GM21723 (cell line): ENCODE data around the gene BMPR1A.
"Not testable (repeated sequence)": the region's sequence is repeated elsewhere in the genome, so short reads cannot be mapped to it uniquely, and the experiment has no call there.

Experiments used
- ATAC-seq: cut with Tn5 transposase; IDR thresholded peaks from one replicate; pipeline ENCODE4 v1.9.1; 2021; ENCODE audit warnings: mild to moderate bottlenecking, moderate library complexity; ENCODE audit not compliant: unreplicated experiment

Gene BMPR1A

DNA sequence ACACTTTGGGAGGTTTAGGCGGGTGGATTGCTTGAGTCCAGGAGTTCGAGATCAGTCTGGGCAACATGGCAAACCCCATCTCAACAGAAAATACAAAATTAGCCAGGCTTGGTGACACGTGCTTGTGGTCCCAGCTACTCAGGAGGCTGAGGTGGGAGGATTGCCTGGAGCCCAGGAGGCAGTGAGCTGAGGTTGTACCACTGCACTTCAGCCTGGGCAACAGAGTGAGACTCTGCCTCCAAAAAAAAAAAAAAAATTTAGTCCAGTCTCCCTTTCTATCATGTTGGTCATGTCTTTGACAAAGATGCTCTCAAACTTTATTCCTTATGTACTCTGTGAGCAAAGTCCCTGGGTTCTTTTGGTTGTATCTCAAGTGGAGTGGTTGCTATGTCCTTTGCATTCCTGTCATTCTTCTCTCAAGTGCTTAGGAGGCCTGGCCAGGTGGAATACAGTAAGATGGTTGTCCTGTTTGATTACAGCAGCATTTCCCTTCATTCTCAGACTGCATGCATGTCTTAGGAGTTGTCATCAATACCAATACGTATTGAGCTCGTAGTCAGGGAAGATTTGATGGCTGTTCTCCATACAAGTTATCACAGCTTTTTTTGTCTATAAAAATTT is 115.3 kb downstream of the BMPR1A start:
- ATAC-seq: no peak

GRCh38 chr10:86872757-86873156 is 116.3 kb downstream of the BMPR1A start:
- ATAC-seq: no peak

DNA sequence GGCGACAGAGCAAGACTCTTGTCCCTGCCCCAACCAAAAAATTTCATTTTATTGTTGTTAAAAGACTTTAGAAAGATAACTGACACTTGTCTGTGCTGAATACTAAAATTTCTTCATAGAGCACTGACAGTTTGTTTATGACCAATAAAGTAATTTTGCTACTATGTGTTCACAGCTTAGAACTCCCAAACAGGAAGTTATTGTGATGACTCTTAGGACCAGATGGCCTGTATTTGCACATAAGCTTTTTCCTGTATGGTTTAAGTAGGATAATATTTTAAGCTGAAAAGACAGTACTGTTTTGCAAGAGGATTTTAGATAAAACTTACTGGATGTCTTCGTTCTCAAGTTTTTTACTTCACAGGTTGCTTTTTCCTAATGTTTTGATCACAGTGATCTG is 120.3 kb downstream of the BMPR1A start:
- no peak for ATAC-seq

- peak; percentile 61 for ATAC-seq
Observed at GRCh38 chr10:86878983-86879713, 122.7 kb downstream of the BMPR1A start.

- no peak for ATAC-seq
Observed at GRCh38 chr10:86880971-86881370, 124.6 kb downstream of the BMPR1A start.

GRCh38 chr10:86888585-86889381 is 132.4 kb downstream of the BMPR1A start:
- peak; percentile 99 for ATAC-seq

GRCh38 chr10:86889997-86890396 is 133.6 kb downstream of the BMPR1A start:
- ATAC-seq: no peak

- ATAC-seq: no peak
Observed at GRCh38 chr10:86898511-86898910, 142.1 kb downstream of the BMPR1A start.

- no peak for ATAC-seq
Observed at GRCh38 chr10:86899132-86899531, 142.7 kb downstream of the BMPR1A start.

GRCh38 chr10:86899670-86900276 is 143.4 kb downstream of the BMPR1A start:
- ATAC-seq: no peak

DNA sequence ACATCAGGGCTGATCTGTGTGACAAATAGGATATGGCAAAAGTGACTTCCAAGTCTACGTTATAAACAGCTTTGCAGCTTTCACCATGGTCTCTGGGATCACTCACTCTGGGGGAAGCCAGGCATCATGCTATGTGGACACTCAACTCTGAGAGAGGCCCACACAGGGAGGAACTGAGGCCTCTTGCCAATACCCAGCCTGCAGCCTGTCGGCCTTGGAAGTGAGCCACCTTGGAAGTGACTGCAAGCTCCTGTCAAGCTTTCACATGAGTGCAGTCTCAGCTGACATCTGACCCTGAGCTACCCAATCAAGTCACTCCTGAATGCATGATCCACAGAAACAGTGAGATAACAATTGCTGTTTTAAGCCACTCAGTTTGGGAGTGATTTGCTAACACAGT is 144.5 kb downstream of the BMPR1A start:
- ATAC-seq: no peak

- ATAC-seq: no peak
Observed at GRCh38 chr10:86904600-86904999, 148.2 kb downstream of the BMPR1A start.

DNA sequence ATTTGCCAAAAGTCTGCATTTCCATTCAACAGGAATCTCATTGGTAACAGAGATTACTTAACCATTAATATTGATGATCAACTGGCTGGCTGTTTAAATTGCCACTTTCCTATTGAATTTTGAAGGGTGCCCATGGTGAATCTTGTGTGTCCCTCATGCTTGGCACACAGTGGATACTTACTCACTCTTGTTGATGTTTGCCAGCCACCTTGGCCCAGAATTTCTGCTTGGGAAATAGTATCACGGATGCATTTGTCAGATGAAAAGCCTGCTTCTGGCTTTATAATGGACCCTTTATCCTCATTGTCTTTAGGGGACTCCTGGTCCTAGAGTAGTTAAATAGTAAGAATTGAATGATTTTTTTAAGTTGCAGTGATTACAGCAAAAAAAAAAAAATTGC is 149.0 kb downstream of the BMPR1A start:
- no peak for ATAC-seq

- no peak for ATAC-seq
Observed at GRCh38 chr10:86914734-86915133, 158.3 kb downstream of the BMPR1A start.

DNA sequence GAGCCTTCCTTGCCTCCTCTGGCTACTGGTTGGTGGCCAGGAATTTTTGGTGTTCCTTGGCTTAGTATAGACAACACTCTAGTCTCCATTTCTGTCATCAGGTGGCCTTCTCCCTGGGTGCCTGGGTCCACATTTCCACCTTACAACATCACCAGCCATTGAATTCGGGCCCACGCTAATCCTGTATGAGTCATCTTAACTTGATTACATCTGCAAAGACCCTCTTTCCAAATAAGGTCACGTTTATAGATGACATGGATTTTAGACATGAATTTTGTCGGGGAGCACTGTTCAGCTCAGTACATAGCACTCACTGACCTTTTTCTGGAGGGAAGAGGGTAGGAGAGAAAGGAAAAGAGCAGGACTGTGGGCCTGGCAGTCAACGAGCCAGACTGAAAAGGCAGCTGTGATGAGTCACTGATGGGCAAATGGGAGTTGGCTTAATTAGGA is 161.6 kb downstream of the BMPR1A start:
- no peak for ATAC-seq

- no peak for ATAC-seq
Observed at GRCh38 chr10:86922553-86922961, 166.1 kb downstream of the BMPR1A start.

DNA sequence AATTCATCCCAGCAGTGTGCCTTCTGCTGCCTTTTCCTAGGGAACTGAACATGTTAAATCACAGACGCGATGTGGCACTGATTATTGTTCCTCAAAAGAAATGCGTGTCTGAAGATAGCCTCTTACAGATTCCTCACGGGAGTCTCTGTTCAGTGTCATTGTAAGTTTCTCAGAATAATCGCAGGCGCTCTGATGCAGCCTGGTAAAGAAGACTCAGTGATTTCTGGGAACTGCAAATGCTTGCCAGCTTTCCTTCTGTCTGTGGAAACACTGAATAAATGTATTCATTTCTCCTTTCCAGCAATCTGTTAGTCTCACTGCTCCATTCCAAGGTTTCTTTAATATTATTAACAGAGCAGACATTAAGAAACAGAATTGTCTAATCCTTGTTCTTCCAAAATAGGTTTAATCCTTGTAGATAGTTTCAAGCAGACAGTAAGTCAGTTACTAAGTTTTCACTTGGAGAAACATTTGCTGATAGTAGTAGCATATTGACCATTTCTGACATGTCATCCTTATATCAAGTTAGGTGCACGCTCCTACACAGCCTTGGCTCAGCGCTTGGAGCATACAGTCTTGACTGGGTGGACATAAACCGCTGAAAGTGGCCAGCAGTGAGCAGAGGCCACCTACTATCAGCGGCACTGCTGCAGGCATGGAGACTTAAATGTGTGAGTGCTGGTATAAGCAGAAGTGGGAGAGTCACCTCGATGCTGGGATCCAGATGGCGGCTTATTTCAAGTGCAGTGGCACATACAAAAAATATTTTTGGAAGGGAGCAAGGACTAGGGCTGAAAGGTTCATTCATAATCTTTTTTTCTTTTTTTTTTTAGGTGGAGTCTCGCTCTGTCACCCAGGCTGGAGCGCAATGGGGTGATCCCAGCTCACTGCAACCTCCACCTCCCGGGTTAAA is 173.3 kb downstream of the BMPR1A start:
- no peak for ATAC-seq

DNA sequence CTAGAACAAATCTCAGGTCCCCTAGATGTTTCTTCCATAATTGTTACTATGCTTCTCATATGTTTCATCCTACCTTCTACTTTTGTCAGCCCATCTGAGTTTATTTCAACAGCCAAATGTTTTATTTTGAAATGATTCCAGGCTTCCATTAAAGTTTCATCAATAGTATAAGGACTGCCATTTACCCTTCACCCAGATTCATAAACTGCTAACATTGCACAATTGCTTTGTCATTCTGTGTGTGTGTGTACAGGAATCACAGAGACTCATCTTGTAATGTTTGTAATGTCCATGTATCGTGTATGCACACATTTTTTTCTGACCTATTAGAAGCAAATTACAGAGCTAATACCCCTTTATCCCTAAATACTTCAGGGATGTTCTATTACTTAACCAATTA is 175.5 kb downstream of the BMPR1A start:
- no peak for ATAC-seq

DNA sequence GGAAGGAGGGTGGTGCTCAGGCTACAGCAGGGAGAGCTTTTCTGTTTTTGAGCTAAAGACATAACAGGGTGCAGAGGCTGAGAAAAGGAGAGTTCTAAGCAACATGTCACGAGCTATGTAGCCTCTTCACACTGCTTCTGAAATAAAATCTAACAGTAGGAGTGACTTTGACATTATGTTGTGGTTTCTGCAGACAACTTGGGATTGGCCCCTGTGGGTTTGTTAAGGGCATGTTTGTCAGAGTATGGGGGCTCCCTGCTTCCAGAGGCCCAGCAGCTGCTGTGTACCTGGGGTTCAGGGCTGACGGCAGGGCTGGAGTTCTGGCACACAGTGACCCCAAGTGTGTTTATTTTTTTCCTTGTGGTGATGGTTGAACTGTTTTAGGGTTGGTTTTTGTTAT is 176.3 kb downstream of the BMPR1A start:
- no peak for ATAC-seq

- ATAC-seq: not testable (repeated sequence)
Observed at GRCh38 chr10:86934162-86934711, 177.8 kb downstream of the BMPR1A start.
